K562 (cell line): ENCODE measurements around the gene MTMR3. TPM values are rescaled to one million over a fixed set of nuclear protein-coding genes. Genes with fewer than 3 reads are reported as not detected.

Source experiments
- ATAC-seq: fragments of 200-7000 bp; cut with Tn5 transposase; 3 replicates; pipeline ENCODE4 v1.9.1; 2020; ENCODE audit warnings: moderate library complexity
- BruUV-seq: library from RNA; stranded (reverse); fragments of 400-500 nt; replicated peaks from 2 replicates; lab custom pipeline; 2021; lab: Mats Ljungman, UMichigan
- CTCF ChIA-PET: fragments of 300-600 bp; formaldehyde crosslinking; extraction: SDS; loops from one replicate; lab custom pipeline; 2021; ENCODE audit warnings: low intra/inter-chr PET ratio; lab: Yijun Ruan, JAX
- POLR2A ChIA-PET: fragments of 300-600, 350-650 bp; sonication (Branson Sonifier 250); formaldehyde crosslinking; extraction: SDS; loops from one replicate; lab custom pipeline; 2021; ENCODE audit warnings: antibody characterized with exemption, inconsistent platforms; lab: Yijun Ruan, JAX
- DNase-seq, 4 experiments: peaks; one replicate each; pipeline versions ENCODE4 v3.0.0 to v3.0.0-alpha.2; 2011 to 2018; ENCODE audit warnings: low spot score in 3 of 4, mixed read lengths in 3 of 4; ENCODE audit errors: extremely low read depth in 1 of 4
- FAIRE-seq: peaks from 2 replicates; lab custom pipeline; 2011; peaks lifted over from hg19 to GRCh38; lab: Jason Lieb, UNC
- H2AFZ ChIP-seq: 2 replicates; pipeline ENCODE4 v1.6.0; 2011; ENCODE audit warnings: low read depth, low read length, control low read depth, inconsistent platforms
- H3K27ac ChIP-seq: fragments of 200-600 bp; 3 replicates; pipeline ENCODE4 v1.8.0; 2011; ENCODE audit warnings: low read depth, mild to moderate bottlenecking, control low read depth, inconsistent platforms, low read length, moderate library complexity, mixed read lengths; ENCODE audit errors: extremely low read depth
- H3K27me3 ChIP-seq, 2 experiments: fragments of 300-600 bp in 1 of 2; 2 replicates in 1 of 2; 3 replicates in 1 of 2; pipeline versions ENCODE4 v1.6.0 to v1.8.0; 2011; ENCODE audit warnings: inconsistent platforms in 2 of 2, low read length in 2 of 2, mild to moderate bottlenecking in 1 of 2, mixed read lengths in 1 of 2, moderate library complexity in 1 of 2; ENCODE audit not compliant: control insufficient read depth in 2 of 2, insufficient read depth in 2 of 2
- H3K36me3 ChIP-seq: fragments of 300-600 bp; 3 replicates; pipeline ENCODE4 v1.8.0; 2011; ENCODE audit warnings: mild to moderate bottlenecking, low read length, inconsistent platforms; ENCODE audit not compliant: control insufficient read depth, insufficient read depth
- H3K4me1 ChIP-seq, 2 experiments: fragments of 200-600 bp in 1 of 2; replicated peaks in 1 of 2; 2 replicates in 1 of 2; 3 replicates in 1 of 2; pipeline versions ENCODE4 v1.5.1 to v1.8.0; 2011; ENCODE audit warnings: inconsistent platforms in 2 of 2, low read length in 2 of 2, mild to moderate bottlenecking in 1 of 2, mixed read lengths in 1 of 2, moderate library complexity in 1 of 2; ENCODE audit not compliant: control insufficient read depth in 2 of 2, insufficient read depth in 2 of 2
- H3K4me2 ChIP-seq: 2 replicates; pipeline ENCODE4 v1.6.1; 2011; ENCODE audit warnings: low read length, control low read depth, inconsistent platforms, mixed read lengths; ENCODE audit not compliant: insufficient read depth
- H3K4me3 ChIP-seq: fragments of 200-600 bp; sonication (generic), shearing (Covaris generic); 2 replicates; pipeline ENCODE4 v1.5.1; 2016; ENCODE audit warnings: control low read depth, inconsistent platforms
- H3K79me2 ChIP-seq: fragments of 200-600 bp; 3 replicates; pipeline ENCODE4 v1.8.0; 2011; ENCODE audit warnings: low read length, inconsistent platforms; ENCODE audit not compliant: control insufficient read depth, insufficient read depth
- H3K9ac ChIP-seq, 2 experiments: 2 replicates each; pipeline versions ENCODE4 v1.6.0 to v1.6.1; 2011; ENCODE audit warnings: low read depth in 2 of 2, low read length in 2 of 2, control low read depth in 1 of 2, inconsistent platforms in 1 of 2, mild to moderate bottlenecking in 1 of 2, mixed read lengths in 1 of 2; ENCODE audit not compliant: insufficient read depth in 1 of 2
- H3K9me1 ChIP-seq: one replicate; pipeline ENCODE4 v1.6.0; 2011; ENCODE audit warnings: inconsistent platforms, mild to moderate bottlenecking, low read length, moderate library complexity; ENCODE audit not compliant: control insufficient read depth, insufficient read depth
- H3K9me3 ChIP-seq: replicated peaks from 2 replicates; pipeline ENCODE4 v1.5.1; 2011; ENCODE audit warnings: low read depth, low read length, inconsistent platforms; ENCODE audit not compliant: control insufficient read depth, insufficient read depth
- H4K20me1 ChIP-seq: replicated peaks from 2 replicates; pipeline ENCODE4 v1.6.1; 2011; ENCODE audit warnings: low read length, inconsistent platforms, mixed read lengths; ENCODE audit not compliant: control insufficient read depth, insufficient read depth
- CC2D1A ChIP-seq: fragments of 450-650 bp; IDR thresholded peaks from 2 replicates; pipeline ENCODE4 v1.6.1; 2017; ENCODE audit warnings: mild to moderate bottlenecking
- HMGN3 ChIP-seq: IDR thresholded peaks from 2 replicates; pipeline ENCODE4 v1.6.1; 2011; ENCODE audit warnings: borderline replicate concordance, low read depth, mild to moderate bottlenecking, mixed read lengths, low read length; ENCODE audit not compliant: insufficient read length; ENCODE audit errors: extremely low read depth
- MAFG ChIP-seq: fragments of 450-650 bp; conservative IDR thresholded peaks from 2 replicates; pipeline ENCODE4 v1.6.1; 2016; ENCODE audit warnings: missing genetic modification characterization, missing compliant biosample characterization
- MXI1 ChIP-seq: IDR thresholded peaks from 2 replicates; pipeline ENCODE4 v1.6.1; 2011; ENCODE audit warnings: low read depth, mild to moderate bottlenecking, improper control_type of control experiment, low read length
- RERE ChIP-seq: sonication (generic); formaldehyde crosslinking; IDR thresholded peaks from 2 replicates; pipeline ENCODE4 v1.8.0; 2023; ENCODE audit warnings: missing genetic modification reagents, mild to moderate bottlenecking, borderline replicate concordance
- TAF15 ChIP-seq: fragments of 200-400 bp; formaldehyde crosslinking; IDR thresholded peaks from 2 replicates; pipeline ENCODE4 v1.6.1; 2017; ENCODE audit warnings: mild to moderate bottlenecking, low read depth, low read length, moderate library complexity
- ZFP36 ChIP-seq: fragments of 150-350 bp; IDR thresholded peaks from 2 replicates; pipeline ENCODE4 v1.6.1; 2018; ENCODE audit warnings: low read length, low read depth; ENCODE audit not compliant: partially characterized antibody
- WGBS: fragments of 100-300 bp; shearing (Covaris generic); methylation state at CpG from one replicate; pipeline ENCODE4 v1.1.6; 2016; ENCODE audit warnings: low coverage, mixed read lengths; ENCODE audit not compliant: insufficient coverage; ENCODE audit errors: missing lambda C conversion rate; 5-methylcytosine and 5-hydroxymethylcytosine counted together
- in situ Hi-C: fragments of 300-500 bp; cut with MboI; formaldehyde crosslinking; loops from 4 replicates; pipeline ENCODE4 v1.15.0; 2018; ENCODE audit warnings: inconsistent platforms, mixed read lengths
- intact Hi-C: fragments of 100-400 bp; cut with micrococcal nuclease; formaldehyde crosslinking; loops from 2 replicates; pipeline ENCODE4 v1.14.2; 2022
- polyA plus RNA-seq, 8 experiments: library from polyadenylated mRNA; depleted of rRNA in 4 of 8; stranded (reverse) in 5 of 8; unstranded in 3 of 8; fragments of >200 nt; fragmentation: Nextera tagmentation in 2 of 8; fragmentation: Illumina TruSeq in 1 of 8; extraction: Ambion mirVana in 2 of 8; extraction: Trizol in 1 of 8; gene quantifications; 2 replicates each; pipeline versions ENCODE4 v1.2.1 to v1.2.3, GENCODE V29; 2011 to 2014; ENCODE audit warnings: inconsistent platforms in 1 of 8, missing spikeins in 1 of 8
- total RNA-seq, 7 experiments: library from RNA; depleted of rRNA in 6 of 7; stranded (reverse); fragments of >200 nt in 6 of 7; fragmentation: Illumina TruSeq in 2 of 7; extraction: Trizol in 2 of 7; gene quantifications; 2 replicates each; pipeline versions ENCODE4 v1.2.1 to v1.2.3, GENCODE V29; 2011 to 2021; ENCODE audit warnings: low replicate concordance in 1 of 7

Gene MTMR3
- total and polyA plus RNA-seq, 9 of the 15 experiments (the other 6 are each of a cell fraction or from before 2014, with no cell fraction given) = 1.6 to 13.7 (median 7.9) TPM

GRCh38 chr22:29936186-29936585 lies 53.2 kb downstream of the MTMR3 start:
- H3K4me2 ChIP-seq = no peak overlapping the region
- ChIA-PET POLR2A (interaction anchor here (0.5 kb wide), 1 partner anchor 85 kb away, joined by 4 read pairs; no protein-coding TSS in a partner anchor), CTCF (no interaction called here)
- in situ Hi-C loops (no loop called here), intact Hi-C loops (no loop called here)
- ATAC-seq = no peak
- no peak overlapping the region for H3K27ac ChIP-seq
- no peaks in the 10 kb centered on the region; the same call in none of the 2 replicates for H4K20me1 ChIP-seq
- no peaks in the 10 kb centered on the region for H3K27me3 ChIP-seq
- H3K9me1 ChIP-seq = no peaks in the 10 kb centered on the region
- no peak for DNase-seq
- no peak overlapping the region for H3K4me3 ChIP-seq
- H2AFZ ChIP-seq = no peak overlapping the region
- no peak for FAIRE-seq
- WGBS = 71% methylated on average over 1 of the region's 1 CpG
- no peaks in the 10 kb centered on the region for H3K9me3 ChIP-seq
- TF ChIP-seq MAFG (tag) (no peak), ZFP36 (no peak), RERE (CRISPR knock-in tag) (no peak), CC2D1A (no peak), HMGN3 (no peak), TAF15 (no peak), MXI1 (no peak)
- no TSS peak for BruUV-seq
- H3K36me3 ChIP-seq = no peaks in the 10 kb centered on the region
- peaks cover 0 to 6% of the 10 kb centered on the region in 2 experiments; a peak in 1 of 5 replicates for H3K4me1 ChIP-seq
- no peak overlapping the region for H3K9ac ChIP-seq
- H3K79me2 ChIP-seq = peaks cover 11% of the 10 kb centered on the region; the same call in 2 of the 3 replicates
